Caco-2 (cell line): ENCODE results near the gene IQGAP2. TPM values are rescaled to one million over a fixed set of nuclear protein-coding genes. Genes with fewer than 3 reads are reported as not detected.

Experiments
- BruUV-seq: library from RNA; stranded (reverse); fragments of 400-500 nt; replicated peaks from 2 replicates; lab custom pipeline; 2021; lab: Mats Ljungman, UMichigan
- CTCF ChIA-PET: fragments of 300-600 bp; sonication (Branson Sonifier 250); formaldehyde crosslinking; loops from one replicate; lab custom pipeline; 2022; ENCODE audit warnings: antibody characterized with exemption; lab: Charles Lee
- POLR2A ChIA-PET: fragments of 300-600 bp; sonication (Branson Sonifier 250); formaldehyde crosslinking; loops from one replicate; lab custom pipeline; 2022; ENCODE audit warnings: antibody characterized with exemption; lab: Charles Lee
- DNase-seq, 2 experiments: peaks; one replicate each; pipeline versions ENCODE4 v3.0.0 to v3.0.0-alpha.2; 2020 to 2022
- H3K27me3 ChIP-seq: replicated peaks from 2 replicates; pipeline ENCODE4 v1.6.0; 2011; ENCODE audit warnings: low read length; ENCODE audit not compliant: control insufficient read depth, insufficient read depth
- H3K36me3 ChIP-seq: 2 replicates; pipeline ENCODE4 v1.5.1; 2011; ENCODE audit warnings: low read length; ENCODE audit not compliant: control insufficient read depth, insufficient read depth
- H3K4me1 ChIP-seq: fragments of 250-450 bp; sonication (Bioruptor Pico); 2 replicates; pipeline ENCODE4 v1.5.1; 2020; ENCODE audit warnings: mild to moderate bottlenecking
- H3K4me3 ChIP-seq: 2 replicates; pipeline ENCODE4 v1.5.1; 2011; ENCODE audit warnings: low read depth, mild to moderate bottlenecking, control low read depth, low read length
- H3K9me3 ChIP-seq: fragments of 250-450 bp; sonication (Bioruptor Pico); 2 replicates; pipeline ENCODE4 v1.5.1; 2020; ENCODE audit warnings: mild to moderate bottlenecking, moderate library complexity
- H3K27ac Mint-ChIP-seq: one replicate; pipeline ENCODE4 v1.8.0; 2022; ENCODE audit warnings: mixed read lengths; ENCODE audit not compliant: unreplicated experiment
- H3K27me3 Mint-ChIP-seq: one replicate; pipeline ENCODE4 v1.8.0; 2022; ENCODE audit warnings: mixed read lengths; ENCODE audit not compliant: insufficient read depth, unreplicated experiment
- H3K36me3 Mint-ChIP-seq: one replicate; pipeline ENCODE4 v1.8.0; 2022; ENCODE audit warnings: mild to moderate bottlenecking, mixed read lengths; ENCODE audit not compliant: insufficient read depth, unreplicated experiment
- H3K4me1 Mint-ChIP-seq: one replicate; pipeline ENCODE4 v1.8.0; 2022; ENCODE audit warnings: low read depth, mixed read lengths; ENCODE audit not compliant: unreplicated experiment
- H3K4me3 Mint-ChIP-seq: one replicate; pipeline ENCODE4 v1.8.0; 2022; ENCODE audit warnings: mild to moderate bottlenecking, moderate library complexity, mixed read lengths; ENCODE audit not compliant: unreplicated experiment
- H3K9me3 Mint-ChIP-seq: one replicate; pipeline ENCODE4 v1.8.0; 2022; ENCODE audit warnings: mixed read lengths; ENCODE audit not compliant: unreplicated experiment
- CTCF ChIP-seq, 2 experiments: fragments of 200-600 bp in 1 of 2; IDR thresholded peaks; 1 replicate in 1 of 2; 2 replicates in 1 of 2; pipeline versions ENCODE4 v1.5.1 to v1.8.0; 2011 to 2022; ENCODE audit warnings: antibody characterized with exemption in 1 of 2, control low read depth in 1 of 2, inconsistent platforms in 1 of 2, low read depth in 1 of 2, low read length in 1 of 2, mild to moderate bottlenecking in 1 of 2, moderate library complexity in 1 of 2; ENCODE audit not compliant: insufficient read depth in 1 of 2, severe bottlenecking in 1 of 2, unreplicated experiment in 1 of 2
- intact Hi-C: fragments of 100-400 bp; cut with micrococcal nuclease; formaldehyde crosslinking; loops from one replicate; pipeline ENCODE4 v1.10.0; 2022; ENCODE audit not compliant: unreplicated experiment
- total RNA-seq: library from RNA; stranded (reverse); gene quantifications from 2 replicates; pipeline ENCODE4 v1.2.3, GENCODE V29; 2022

The IQGAP2 gene
- total RNA-seq, 1 experiment from 2014 or later: 89.4 TPM

DNA sequence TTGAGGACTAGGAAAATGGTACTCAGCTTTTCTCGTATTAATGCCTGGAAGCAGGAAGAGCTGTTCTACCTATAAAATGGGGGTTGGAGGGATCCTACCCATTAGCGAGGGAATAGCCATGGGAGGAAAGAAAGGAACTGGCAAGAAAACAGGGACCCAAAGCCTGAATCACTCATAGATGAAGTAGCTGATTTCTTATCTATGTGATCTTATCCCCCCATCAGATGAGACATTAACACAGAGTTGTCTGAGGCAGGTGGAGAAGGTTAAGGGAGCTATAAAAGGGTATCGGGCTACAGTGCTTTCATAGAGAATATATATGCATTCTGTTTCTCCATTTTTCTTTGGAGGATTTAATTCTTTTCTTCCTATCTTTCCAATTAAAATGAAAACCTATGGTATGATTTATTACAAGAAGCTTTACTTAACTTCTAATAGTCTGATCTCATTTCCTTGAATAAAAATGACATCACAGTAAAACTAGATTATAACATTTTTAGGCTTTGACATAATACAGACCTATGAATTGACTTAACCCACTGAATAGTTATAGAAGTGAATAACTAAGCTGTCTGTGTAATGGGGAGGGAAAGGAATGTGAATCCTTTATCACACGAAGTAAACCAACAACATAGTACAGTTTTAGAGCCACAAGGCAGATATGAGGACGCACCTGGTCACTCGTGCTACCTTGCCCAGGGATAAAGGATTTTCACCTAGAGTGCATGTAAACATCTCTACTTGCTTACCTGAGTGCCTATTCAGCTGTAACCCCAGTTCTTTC is 39.0 kb downstream of the IQGAP2 start:
- no TSS peak for BruUV-seq
- Histone ChIP-seq H3K9me3 (peaks cover 6% of the 10 kb centered on the region; the same call in 1 of the 2 replicates), H3K27me3 (no peaks in the 10 kb centered on the region), H3K4me1 (peaks cover 20% of the 10 kb centered on the region), H3K4me3 (no peak overlapping the region), H3K36me3 (no peaks in the 10 kb centered on the region)
- peaks cover 27% of the 10 kb centered on the region for H3K4me1 Mint-ChIP-seq
- peaks cover 16% of the 10 kb centered on the region for H3K9me3 Mint-ChIP-seq
- H3K4me3 Mint-ChIP-seq: peak overlapping the region; percentile 19
- no peaks in the 10 kb centered on the region for H3K27me3 Mint-ChIP-seq
- H3K27ac Mint-ChIP-seq: peak overlapping the region; percentile 82
- peaks cover 27% of the 10 kb centered on the region for H3K36me3 Mint-ChIP-seq
- CTCF ChIA-PET: no interaction called here
- intact Hi-C loops: no loop called here
- TF ChIP-seq CTCF (IDR thresholded peaks at IDR 0.05; ENCODE audit: insufficient read depth in 1 of 2, low read depth in 1 of 2, low read length in 1 of 2, severe bottlenecking in 1 of 2, unreplicated experiment in 1 of 2): no peak
- POLR2A ChIA-PET: no interaction called here
- peak in 1 of 2 experiments; percentile 29 for DNase-seq

- H3K4me1 ChIP-seq: peaks cover 20% of the 10 kb centered on the region
- no TSS peak for BruUV-seq
- ChIA-PET CTCF (no interaction called here), POLR2A (no interaction called here)
- Mint-ChIP-seq H3K36me3 (peaks cover 30% of the 10 kb centered on the region), H3K4me3 (no peak overlapping the region), H3K4me1 (peaks cover 32% of the 10 kb centered on the region), H3K9me3 (peaks cover 14% of the 10 kb centered on the region), H3K27me3 (no peaks in the 10 kb centered on the region), H3K27ac (peak overlapping the region; percentile 82)
- 0 out of 2 replicates have a peak, but pooled peaks cover 6% of the 10 kb centered on the region for H3K9me3 ChIP-seq
- no peaks in the 10 kb centered on the region for H3K36me3 ChIP-seq
- TF ChIP-seq CTCF (IDR thresholded peaks at IDR 0.05; ENCODE audit: insufficient read depth in 1 of 2, low read depth in 1 of 2, low read length in 1 of 2, severe bottlenecking in 1 of 2, unreplicated experiment in 1 of 2): no peak
- DNase-seq: no peak
- no peaks in the 10 kb centered on the region for H3K27me3 ChIP-seq
- no peak overlapping the region for H3K4me3 ChIP-seq
- intact Hi-C loops: no loop called here
These were observed 40.1 kb downstream of the IQGAP2 start for GRCh38 chr5:76443066-76443800.

DNA sequence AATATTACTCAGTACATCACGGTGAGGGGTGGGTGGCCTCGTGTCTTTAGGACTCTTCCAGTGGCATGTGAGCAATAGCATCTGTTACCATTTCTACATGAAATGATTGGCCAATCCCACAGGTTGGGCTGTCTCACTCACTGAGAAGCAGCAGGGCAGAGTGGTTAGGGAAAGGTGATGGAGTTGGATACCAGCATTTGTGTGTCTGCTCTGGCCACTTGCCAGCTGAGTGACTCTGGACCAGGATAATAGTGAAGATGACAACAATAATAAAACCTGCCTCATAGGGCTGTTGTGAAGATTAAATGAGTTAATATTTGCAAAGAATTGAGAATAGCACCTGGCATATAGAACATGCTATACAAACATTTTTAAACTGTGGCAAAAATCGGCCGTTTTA is 42.0 kb downstream of the IQGAP2 start:
- intact Hi-C loops: no loop called here
- H3K4me1 Mint-ChIP-seq: peaks cover 24% of the 10 kb centered on the region
- Histone ChIP-seq H3K27me3 (no peaks in the 10 kb centered on the region), H3K36me3 (no peaks in the 10 kb centered on the region), H3K4me3 (no peak overlapping the region), H3K9me3 (0 out of 2 replicates have a peak, but pooled peaks cover under 1% of the 10 kb centered on the region), H3K4me1 (peaks cover 26% of the 10 kb centered on the region)
- no peak for TF ChIP-seq CTCF (IDR thresholded peaks at IDR 0.05; ENCODE audit: insufficient read depth in 1 of 2, low read depth in 1 of 2, low read length in 1 of 2, severe bottlenecking in 1 of 2, unreplicated experiment in 1 of 2)
- CTCF ChIA-PET: no interaction called here
- BruUV-seq: no TSS peak
- H3K36me3 Mint-ChIP-seq: peaks cover 37% of the 10 kb centered on the region
- no peak overlapping the region for H3K4me3 Mint-ChIP-seq
- POLR2A ChIA-PET: no interaction called here
- no peaks in the 10 kb centered on the region for H3K27me3 Mint-ChIP-seq
- H3K9me3 Mint-ChIP-seq: no peaks in the 10 kb centered on the region
- no peak overlapping the region for H3K27ac Mint-ChIP-seq
- DNase-seq: no peak
